H9 (cell line): ENCODE data around the gene CDHR2. TPM values are rescaled to one million over a fixed set of nuclear protein-coding genes. Genes with fewer than 3 reads are reported as not detected.

Experiments used
- DNase-seq: peaks from one replicate; pipeline ENCODE4 v3.0.0-alpha.2; 2017
- H2AFZ ChIP-seq: one replicate; pipeline ENCODE4 v1.6.1; 2013; ENCODE audit warnings: mild to moderate bottlenecking, low read length, control low read depth, moderate library complexity
- H2AK5ac ChIP-seq: 2 replicates; pipeline ENCODE4 v1.6.1; 2013; ENCODE audit warnings: low read length, control low read depth, mixed read lengths; ENCODE audit not compliant: insufficient read length
- H2BK120ac ChIP-seq: one replicate; pipeline ENCODE4 v1.6.1; 2013; ENCODE audit warnings: low read depth, mild to moderate bottlenecking, low read length, control low read depth, inconsistent platforms; ENCODE audit not compliant: poor library complexity, severe bottlenecking
- H2BK12ac ChIP-seq: 2 replicates; pipeline ENCODE4 v1.6.1; 2013; ENCODE audit warnings: low read length, control low read depth, mixed read lengths, low read depth; ENCODE audit not compliant: insufficient read length
- H2BK15ac ChIP-seq: 2 replicates; pipeline ENCODE4 v1.6.1; 2013; ENCODE audit warnings: low read depth, low read length, control low read depth
- H2BK20ac ChIP-seq: one replicate; pipeline ENCODE4 v1.6.1; 2013; ENCODE audit warnings: low read depth, mild to moderate bottlenecking, low read length, control low read depth, inconsistent platforms; ENCODE audit not compliant: poor library complexity, severe bottlenecking
- H2BK5ac ChIP-seq: 2 replicates; pipeline ENCODE4 v1.6.1; 2013; ENCODE audit warnings: low read length, control low read depth, mixed read lengths; ENCODE audit not compliant: insufficient read length
- H3K14ac ChIP-seq: 2 replicates; pipeline ENCODE4 v1.6.1; 2013; ENCODE audit warnings: low read length, control low read depth; ENCODE audit not compliant: insufficient read depth
- H3K18ac ChIP-seq: 2 replicates; pipeline ENCODE4 v1.6.1; 2013; ENCODE audit warnings: low read depth, mild to moderate bottlenecking, mixed read lengths, low read length, control low read depth; ENCODE audit not compliant: insufficient read length
- H3K23ac ChIP-seq: 2 replicates; pipeline ENCODE4 v1.6.1; 2013; ENCODE audit warnings: low read length, control low read depth, mixed read lengths, low read depth; ENCODE audit not compliant: insufficient read length
- H3K23me2 ChIP-seq: 2 replicates; pipeline ENCODE4 v1.6.1; 2013; ENCODE audit warnings: low read depth, mild to moderate bottlenecking, mixed read lengths, low read length, control low read depth; ENCODE audit not compliant: insufficient read length, poor library complexity, severe bottlenecking
- H3K27ac ChIP-seq: 2 replicates; pipeline ENCODE4 v1.5.1; 2013; ENCODE audit warnings: low read length, control low read depth, mixed read lengths, low read depth; ENCODE audit not compliant: insufficient read length
- H3K27me3 ChIP-seq: 2 replicates; pipeline ENCODE4 v1.6.1; 2013; ENCODE audit warnings: low read length, control low read depth, inconsistent platforms; ENCODE audit not compliant: insufficient read depth
- H3K4ac ChIP-seq: 2 replicates; pipeline ENCODE4 v1.6.1; 2013; ENCODE audit warnings: low read depth, mild to moderate bottlenecking, control low read depth, inconsistent platforms, low read length, moderate library complexity
- H3K4me1 ChIP-seq: 2 replicates; pipeline ENCODE4 v1.6.1; 2013; ENCODE audit warnings: low read length, control low read depth, inconsistent platforms; ENCODE audit not compliant: insufficient read depth
- H3K4me2 ChIP-seq: 2 replicates; pipeline ENCODE4 v1.6.1; 2013; ENCODE audit warnings: low read length, control low read depth, mixed read lengths; ENCODE audit not compliant: insufficient read length, insufficient read depth
- H3K56ac ChIP-seq: 2 replicates; pipeline ENCODE4 v1.6.1; 2013; ENCODE audit warnings: low read depth, mild to moderate bottlenecking, mixed read lengths, low read length, control low read depth; ENCODE audit not compliant: insufficient read length
- H3K79me1 ChIP-seq: 2 replicates; pipeline ENCODE4 v1.6.1; 2013; ENCODE audit warnings: low read depth, mild to moderate bottlenecking, moderate library complexity, low read length, control low read depth, inconsistent platforms; ENCODE audit not compliant: insufficient read depth, poor library complexity, severe bottlenecking
- H3K79me2 ChIP-seq: 2 replicates; pipeline ENCODE4 v1.6.1; 2013; ENCODE audit warnings: low read length, control low read depth, inconsistent platforms; ENCODE audit not compliant: insufficient read depth
- H3K9ac ChIP-seq: 2 replicates; pipeline ENCODE4 v1.6.1; 2013; ENCODE audit warnings: low read length, control low read depth, mixed read lengths; ENCODE audit not compliant: insufficient read length; ENCODE audit errors: extremely low read depth
- H3K9me3 ChIP-seq: one replicate; pipeline ENCODE4 v1.6.1; 2013; ENCODE audit warnings: low read depth, low read length, inconsistent platforms; ENCODE audit not compliant: control insufficient read depth
- H3T11ph ChIP-seq: one replicate; pipeline ENCODE4 v1.6.1; 2013; ENCODE audit warnings: mild to moderate bottlenecking, low read length, control low read depth, inconsistent platforms
- H4K20me1 ChIP-seq: one replicate; pipeline ENCODE4 v1.6.1; 2013; ENCODE audit not compliant: control insufficient read depth, insufficient read length, insufficient read depth
- H4K5ac ChIP-seq: 2 replicates; pipeline ENCODE4 v1.6.1; 2013; ENCODE audit warnings: low read depth, mild to moderate bottlenecking, mixed read lengths, low read length, control low read depth; ENCODE audit not compliant: insufficient read length
- H4K8ac ChIP-seq: replicated peaks from 2 replicates; pipeline ENCODE4 v1.6.1; 2013; ENCODE audit warnings: low read length, control low read depth, mixed read lengths, low read depth; ENCODE audit not compliant: insufficient read length
- H4K91ac ChIP-seq: 2 replicates; pipeline ENCODE4 v1.6.1; 2013; ENCODE audit warnings: low read depth, mild to moderate bottlenecking, moderate library complexity, mixed read lengths, low read length, control low read depth; ENCODE audit not compliant: insufficient read length
- H3K27ac Mint-ChIP-seq, 3 experiments: 2 replicates in 2 of 3; 3 replicates in 1 of 3; pipeline ENCODE4 v1.8.0; 2020 to 2021; ENCODE audit warnings: mixed read lengths in 3 of 3, mild to moderate bottlenecking in 1 of 3, moderate library complexity in 1 of 3
- H3K27me3 Mint-ChIP-seq: 2 replicates; pipeline ENCODE4 v1.8.0; 2021; ENCODE audit warnings: low read depth, mild to moderate bottlenecking, moderate library complexity, mixed read lengths
- H3K36me3 Mint-ChIP-seq, 3 experiments: 2 replicates in 2 of 3; 3 replicates in 1 of 3; pipeline ENCODE4 v1.8.0; 2020 to 2021; ENCODE audit warnings: low read depth in 3 of 3, mixed read lengths in 3 of 3; ENCODE audit not compliant: insufficient read depth in 1 of 3
- H3K4me1 Mint-ChIP-seq, 2 experiments: 2 replicates each; pipeline ENCODE4 v1.8.0; 2020; ENCODE audit warnings: mixed read lengths in 2 of 2
- H3K4me3 Mint-ChIP-seq, 2 experiments: 2 replicates in 1 of 2; 3 replicates in 1 of 2; pipeline ENCODE4 v1.8.0; 2020 to 2021; ENCODE audit warnings: mild to moderate bottlenecking in 2 of 2, mixed read lengths in 2 of 2, moderate library complexity in 1 of 2
- H3K9me3 Mint-ChIP-seq, 2 experiments: 2 replicates in 1 of 2; 3 replicates in 1 of 2; pipeline ENCODE4 v1.8.0; 2020; ENCODE audit warnings: mild to moderate bottlenecking in 2 of 2, mixed read lengths in 2 of 2, moderate library complexity in 1 of 2
- WGBS: extraction: QIAGEN DNeasy Blood & Tissue Kit; methylation state at CpG from one replicate; pipeline ENCODE4 v1.1.7; 2013; ENCODE audit warnings: missing lambda C conversion rate, low lambda C conversion rate, mixed read lengths; ENCODE audit not compliant: insufficient read length; ENCODE audit errors: extremely low coverage; 5-methylcytosine and 5-hydroxymethylcytosine counted together
- total RNA-seq: library from RNA; stranded (reverse); gene quantifications from 2 replicates; pipeline ENCODE4 v1.2.1, GENCODE V29; 2021
- TF ChIP-seq, protein P1 (sequence below): fragments of 200-600 bp; sonication (generic); conservative IDR thresholded peaks from 3 replicates; pipeline ENCODE4 v1.8.0; 2021; ENCODE audit warnings: antibody characterized with exemption, mild to moderate bottlenecking

Gene CDHR2
- total RNA-seq, 1 experiment from 2014 or later: 0.90 TPM

DNA sequence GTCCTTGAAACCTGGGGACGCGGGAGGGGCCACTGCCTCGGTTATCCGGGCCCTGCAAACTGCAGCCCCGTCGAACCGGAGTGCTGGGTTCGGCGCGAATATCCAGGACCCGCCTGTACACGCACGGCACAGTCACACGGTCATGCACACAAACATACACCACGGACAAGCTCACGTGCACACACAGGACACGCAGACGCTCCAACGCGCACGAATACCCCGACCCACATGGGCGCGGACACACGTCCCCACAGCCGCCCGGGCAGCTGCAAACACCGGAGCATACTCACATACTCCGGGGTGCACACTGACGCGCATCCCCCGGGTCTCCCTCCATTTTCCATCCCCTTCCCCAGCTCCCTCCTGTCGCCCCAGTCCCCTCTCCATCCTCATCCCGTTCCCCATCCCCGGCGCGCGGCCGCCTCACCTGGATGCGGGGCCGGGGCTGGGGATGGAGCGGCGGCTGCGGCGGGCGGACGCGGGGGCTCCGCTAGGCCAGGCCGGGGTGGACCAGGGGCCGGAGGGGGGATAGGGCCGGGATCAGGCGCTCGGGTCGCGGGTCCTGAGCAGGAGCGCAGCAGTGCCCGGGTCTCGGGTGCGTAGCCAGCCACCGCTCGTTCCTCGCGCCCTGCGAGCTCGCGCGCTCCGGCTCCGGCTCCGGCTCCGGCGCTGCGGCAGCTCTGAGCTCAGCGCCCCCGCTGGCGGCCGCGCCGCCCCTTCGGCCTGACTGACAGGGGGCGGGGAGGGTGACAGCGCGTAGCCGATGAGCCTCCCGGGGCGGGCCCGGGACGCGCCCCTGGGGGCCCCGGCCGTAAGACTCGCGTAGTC, 80.9 kb downstream of the CDHR2 start, which contains the start of the genes EIF4E1B and SNCB:
EIF4E1B (plus strand) TSS at position 823 of the 828 bp plus-strand sequence. CDS start 12,113 bp downstream, outside the sequence.
SNCB (minus strand) TSS at position 682 of the 828 bp plus-strand sequence. CDS start 880 bp downstream, outside the sequence.
- no peak within 1 kb of the TSS for H2BK5ac ChIP-seq
- no peaks in the 10 kb centered on the region for H3K9me3 ChIP-seq
- no peak within 1 kb of the TSS for H2AK5ac ChIP-seq
- TF ChIP-seq, protein P1, sequence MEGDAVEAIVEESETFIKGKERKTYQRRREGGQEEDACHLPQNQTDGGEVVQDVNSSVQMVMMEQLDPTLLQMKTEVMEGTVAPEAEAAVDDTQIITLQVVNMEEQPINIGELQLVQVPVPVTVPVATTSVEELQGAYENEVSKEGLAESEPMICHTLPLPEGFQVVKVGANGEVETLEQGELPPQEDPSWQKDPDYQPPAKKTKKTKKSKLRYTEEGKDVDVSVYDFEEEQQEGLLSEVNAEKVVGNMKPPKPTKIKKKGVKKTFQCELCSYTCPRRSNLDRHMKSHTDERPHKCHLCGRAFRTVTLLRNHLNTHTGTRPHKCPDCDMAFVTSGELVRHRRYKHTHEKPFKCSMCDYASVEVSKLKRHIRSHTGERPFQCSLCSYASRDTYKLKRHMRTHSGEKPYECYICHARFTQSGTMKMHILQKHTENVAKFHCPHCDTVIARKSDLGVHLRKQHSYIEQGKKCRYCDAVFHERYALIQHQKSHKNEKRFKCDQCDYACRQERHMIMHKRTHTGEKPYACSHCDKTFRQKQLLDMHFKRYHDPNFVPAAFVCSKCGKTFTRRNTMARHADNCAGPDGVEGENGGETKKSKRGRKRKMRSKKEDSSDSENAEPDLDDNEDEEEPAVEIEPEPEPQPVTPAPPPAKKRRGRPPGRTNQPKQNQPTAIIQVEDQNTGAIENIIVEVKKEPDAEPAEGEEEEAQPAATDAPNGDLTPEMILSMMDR: no peak
- no peak within 1 kb of the TSS for H2AFZ ChIP-seq
- Mint-ChIP-seq H3K4me3 (peak within 1 kb of the TSS; percentile 59 to 86), H3K27me3 (peaks cover 84% of the 10 kb centered on the region), H3K4me1 (peaks cover 24 to 44% of the 10 kb centered on the region in 2 experiments), H3K9me3 (peaks cover 0 to 3% of the 10 kb centered on the region in 2 experiments; a peak in 2 of 5 replicates), H3K27ac (0 out of 7 replicates have a peak within 1 kb of the TSS, but pooled peaks of 1 of the 3 experiments have one; percentile 2), H3K36me3 (peaks cover 0 to 3% (median 0%) of the 10 kb centered on the region in 3 experiments; a peak in 3 of 7 replicates)
- no peaks in the 10 kb centered on the region for H3K4me1 ChIP-seq
- peaks cover 6% of the 10 kb centered on the region; the same call in 1 of the 2 replicates for H3K27me3 ChIP-seq
- peak within 1 kb of the TSS; percentile 93 for H3K4me2 ChIP-seq
- H3T11ph ChIP-seq: no peak within 1 kb of the TSS
- H4K20me1 ChIP-seq: no peaks in the 10 kb centered on the region
- H3K23ac ChIP-seq: no peak within 1 kb of the TSS
- H2BK15ac ChIP-seq: no peak within 1 kb of the TSS
- H4K5ac ChIP-seq: no peak within 1 kb of the TSS
- H3K23me2 ChIP-seq: peaks cover 8% of the 10 kb centered on the region
- H4K8ac ChIP-seq: no peak within 1 kb of the TSS
- no peak within 1 kb of the TSS for H3K4ac ChIP-seq
- H3K56ac ChIP-seq: no peak within 1 kb of the TSS
- no peak within 1 kb of the TSS for H2BK20ac ChIP-seq
- no CpG with 5 or more reads among the region's 94 CpGs for WGBS
- H3K79me2 ChIP-seq: no peaks in the 10 kb centered on the region
- H4K91ac ChIP-seq: no peak within 1 kb of the TSS
- H3K18ac ChIP-seq: no peak within 1 kb of the TSS
- no peak within 1 kb of the TSS for H3K9ac ChIP-seq
- no peak within 1 kb of the TSS for H2BK120ac ChIP-seq
- H3K27ac ChIP-seq: no peak within 1 kb of the TSS
- no peak within 1 kb of the TSS for H2BK12ac ChIP-seq
- no peak within 1 kb of the TSS for H3K14ac ChIP-seq
- peak; percentile 71 for DNase-seq
- H3K79me1 ChIP-seq: no peaks in the 10 kb centered on the region
